Epidermal melanocyte (primary cell): ENCODE data around the gene CCDC88C.
"Not testable (repeated sequence)": the region's sequence is repeated elsewhere in the genome, so short reads cannot be mapped to it uniquely, and the experiment has no call there.

Source experiments
- DNase-seq: peaks from one replicate; pipeline ENCODE4 v3.0.0; 2011; ENCODE audit warnings: low spot score; ENCODE audit not compliant: insufficient read length

The CCDC88C gene

DNA sequence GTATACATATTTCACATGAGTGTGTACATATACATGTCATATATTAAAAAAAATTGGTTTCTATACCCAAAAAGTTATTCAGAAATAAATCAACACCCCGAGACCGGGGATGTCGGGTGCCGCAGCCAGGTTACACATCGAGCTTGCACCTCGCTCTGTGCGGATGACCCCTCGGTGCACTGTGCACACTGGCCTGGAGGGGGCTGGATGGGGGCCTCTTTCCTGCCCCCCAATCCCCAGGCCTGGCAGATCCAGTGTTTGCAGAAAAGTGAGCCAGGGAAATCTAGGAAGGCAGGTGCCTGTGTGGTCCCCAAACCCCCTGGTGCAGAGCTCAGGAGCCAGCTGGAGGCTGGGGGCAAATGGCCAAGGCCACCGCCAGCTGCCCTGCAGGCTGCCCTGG lies 146.0 kb downstream of the CCDC88C start:
- no peak for DNase-seq

- no peak for DNase-seq
Observed at GRCh38 chr14:91270619-91271018, 147.0 kb downstream of the CCDC88C start.

DNA sequence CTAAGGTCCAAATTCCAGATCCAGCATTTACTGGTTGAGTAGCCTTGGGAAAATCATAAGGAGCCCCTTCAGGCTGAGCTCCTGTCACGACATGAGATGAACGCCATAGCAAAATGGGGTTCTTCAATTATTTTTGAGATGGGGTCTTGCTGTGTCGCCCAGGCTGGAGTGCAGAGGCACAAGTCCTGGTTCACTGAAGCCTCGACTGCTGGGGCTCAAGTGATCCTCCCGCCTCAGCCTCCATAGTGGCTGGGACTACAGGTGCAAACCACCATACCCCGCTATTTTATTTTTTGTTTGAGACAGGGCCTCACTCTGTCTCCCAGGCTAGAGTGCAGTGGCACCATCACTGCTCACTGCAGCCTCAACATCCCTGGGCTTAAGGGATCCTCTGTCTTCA lies 147.4 kb downstream of the CCDC88C start:
- no peak for DNase-seq

DNA sequence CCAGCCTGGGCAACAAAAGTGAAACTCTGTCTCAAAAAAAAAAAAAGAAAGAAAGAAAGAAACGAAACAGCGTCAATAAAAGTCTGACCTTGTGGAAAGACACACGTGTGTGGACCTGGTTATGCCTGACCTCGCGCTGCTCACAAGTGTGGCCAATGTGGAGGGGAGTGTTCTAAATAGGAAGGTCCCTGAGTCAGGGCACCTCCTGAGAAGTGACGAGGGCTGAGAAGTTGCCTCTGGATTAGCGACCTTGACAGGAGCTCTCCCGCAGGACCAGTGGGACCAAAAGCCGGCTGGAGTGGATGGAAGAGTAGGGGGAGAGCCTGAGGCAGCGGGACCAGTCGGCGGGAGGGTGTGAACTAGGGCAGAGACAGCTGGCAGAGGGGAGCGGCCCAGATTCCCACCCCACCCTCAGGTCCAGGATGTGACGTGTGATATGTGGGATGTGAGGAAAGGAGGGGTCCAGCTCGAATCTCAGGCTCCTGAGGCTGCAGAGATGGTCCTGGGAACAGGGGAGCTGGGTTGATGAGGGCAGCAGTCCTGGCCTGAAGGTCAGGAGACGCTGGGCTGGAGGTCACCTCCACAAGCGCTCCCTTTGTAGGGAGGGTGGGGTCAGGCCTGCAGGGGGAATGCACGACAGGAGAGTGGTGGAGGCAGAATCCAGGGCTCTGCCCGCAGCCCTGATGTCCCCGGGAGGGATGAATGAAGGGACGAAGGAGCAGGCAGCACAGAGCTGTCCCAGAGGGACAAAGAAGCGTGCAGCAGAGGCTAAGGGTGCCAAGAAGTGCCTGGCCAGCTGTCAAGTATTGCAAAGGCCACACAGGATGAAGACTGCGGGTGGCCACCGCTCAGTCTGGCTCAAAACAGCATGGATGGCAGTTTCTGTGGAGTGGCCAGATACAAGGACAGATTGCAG lies 148.3 kb downstream of the CCDC88C start:
- DNase-seq = no peak

GRCh38 chr14:91267965-91268437 lies 149.6 kb downstream of the CCDC88C start:
- DNase-seq = no peak

- not testable (repeated sequence) for DNase-seq
Observed at GRCh38 chr14:91266276-91266675, 151.3 kb downstream of the CCDC88C start.

DNA sequence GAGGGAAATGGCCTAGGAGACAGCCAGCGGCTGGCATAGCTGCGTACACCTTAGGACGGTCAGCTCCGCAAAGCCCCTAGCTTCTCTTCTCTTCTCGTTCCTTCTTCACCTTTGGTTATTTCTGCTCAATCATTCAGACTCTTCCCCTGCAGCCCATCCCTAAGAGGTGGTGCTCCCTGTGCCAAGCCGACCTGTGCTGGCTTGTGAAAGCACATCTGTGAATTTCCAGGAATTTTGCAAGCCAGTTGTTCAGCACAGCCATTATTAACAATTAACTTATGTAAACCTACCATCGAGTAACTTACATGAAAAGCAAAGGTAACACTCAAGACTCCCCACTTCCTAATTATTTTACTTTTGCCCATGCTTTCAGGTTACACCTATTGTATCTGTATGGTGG lies 152.2 kb downstream of the CCDC88C start:
- DNase-seq = no peak

DNA sequence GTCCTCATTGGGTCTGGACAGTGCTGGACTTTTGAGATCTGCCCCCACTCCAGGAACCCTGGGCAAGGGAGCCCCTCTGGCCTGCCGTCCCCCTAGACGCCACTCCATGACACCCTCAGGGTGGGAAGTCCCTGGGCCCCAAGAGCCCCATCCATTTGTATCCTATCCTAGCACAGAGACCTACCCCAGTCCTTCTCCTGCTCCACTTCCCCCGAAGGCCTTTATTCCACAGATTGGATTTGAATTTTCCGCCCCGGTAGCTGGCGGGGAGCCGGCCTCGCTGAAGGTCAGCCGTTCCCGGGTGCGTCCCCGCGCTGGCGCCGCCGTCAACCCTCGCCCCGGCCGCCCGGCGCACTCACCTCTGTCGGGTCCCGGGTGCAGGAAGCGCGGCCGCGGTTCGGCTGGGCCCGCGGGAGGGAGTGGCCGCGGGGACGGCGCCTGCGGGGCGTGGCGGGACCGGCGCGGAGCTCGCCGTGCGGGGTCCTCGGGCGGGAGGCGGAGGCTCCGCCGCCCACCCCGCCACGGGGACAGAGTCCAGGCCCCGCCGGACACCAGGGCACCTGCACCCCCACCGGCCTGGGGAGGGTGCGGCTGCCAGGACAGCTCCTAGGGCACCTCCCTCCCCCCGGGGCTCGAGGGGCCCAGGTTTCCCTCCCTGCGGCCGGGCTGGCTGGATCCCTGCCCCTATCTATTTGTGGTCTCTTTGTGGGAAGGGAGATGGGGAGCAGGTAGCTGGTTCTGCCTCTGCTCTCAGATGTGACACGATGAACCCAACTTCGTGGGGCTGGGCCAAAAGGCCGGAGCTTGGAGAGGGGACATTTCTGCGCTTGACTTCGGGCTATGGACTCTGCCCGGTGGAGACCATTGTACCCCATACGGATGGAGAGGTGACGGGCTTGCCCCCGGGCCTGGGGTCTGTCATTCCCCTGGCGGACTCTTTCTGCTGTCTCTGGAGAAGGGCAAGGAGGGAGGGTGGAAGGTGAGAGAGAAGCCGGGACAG lies 153.2 kb downstream of the CCDC88C start:
- DNase-seq = no peak

- no peak for DNase-seq
Observed at GRCh38 chr14:91263329-91263728, 154.3 kb downstream of the CCDC88C start.

GRCh38 chr14:91261986-91262549 lies 155.6 kb downstream of the CCDC88C start:
- DNase-seq = no peak

DNA sequence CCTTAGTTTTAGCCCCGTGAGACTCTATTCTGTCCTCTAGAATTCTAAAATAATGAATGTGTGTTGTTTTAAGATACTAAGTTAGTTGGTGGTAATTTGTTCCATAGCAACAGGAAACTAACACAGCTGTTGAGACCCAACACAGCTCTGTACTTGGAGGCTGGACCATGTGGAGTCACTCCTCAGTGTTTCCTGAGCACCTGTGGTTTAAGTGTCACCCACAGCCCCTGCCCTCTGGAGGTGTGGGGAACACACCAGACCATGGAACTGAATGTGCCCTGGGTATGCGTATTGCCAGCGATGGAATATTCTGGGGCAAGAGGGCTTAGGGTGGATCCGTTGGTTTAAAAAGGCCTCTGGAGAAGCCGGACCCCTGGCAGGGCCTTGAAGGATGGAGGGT lies 156.5 kb downstream of the CCDC88C start:
- DNase-seq = no peak

DNA sequence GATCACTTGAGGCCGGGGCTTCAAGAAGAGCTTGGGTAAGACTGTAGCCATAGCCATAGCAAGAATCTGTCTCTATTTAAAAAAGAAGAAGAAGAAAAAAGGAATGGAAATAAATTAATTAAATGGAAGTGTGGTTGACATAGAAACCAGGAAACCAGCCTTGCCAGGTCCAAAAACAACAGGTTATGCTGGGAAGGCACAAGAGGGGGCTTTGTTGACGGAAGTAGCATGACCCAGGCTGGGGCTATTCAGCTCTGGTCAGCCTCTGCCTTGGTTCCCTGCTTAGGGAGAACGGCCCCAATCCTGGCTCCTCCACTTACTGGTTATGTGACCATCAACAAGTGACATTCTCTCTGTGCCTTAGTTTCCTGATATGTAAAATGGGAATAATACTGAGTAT lies 158.7 kb downstream of the CCDC88C start:
- no peak for DNase-seq

DNA sequence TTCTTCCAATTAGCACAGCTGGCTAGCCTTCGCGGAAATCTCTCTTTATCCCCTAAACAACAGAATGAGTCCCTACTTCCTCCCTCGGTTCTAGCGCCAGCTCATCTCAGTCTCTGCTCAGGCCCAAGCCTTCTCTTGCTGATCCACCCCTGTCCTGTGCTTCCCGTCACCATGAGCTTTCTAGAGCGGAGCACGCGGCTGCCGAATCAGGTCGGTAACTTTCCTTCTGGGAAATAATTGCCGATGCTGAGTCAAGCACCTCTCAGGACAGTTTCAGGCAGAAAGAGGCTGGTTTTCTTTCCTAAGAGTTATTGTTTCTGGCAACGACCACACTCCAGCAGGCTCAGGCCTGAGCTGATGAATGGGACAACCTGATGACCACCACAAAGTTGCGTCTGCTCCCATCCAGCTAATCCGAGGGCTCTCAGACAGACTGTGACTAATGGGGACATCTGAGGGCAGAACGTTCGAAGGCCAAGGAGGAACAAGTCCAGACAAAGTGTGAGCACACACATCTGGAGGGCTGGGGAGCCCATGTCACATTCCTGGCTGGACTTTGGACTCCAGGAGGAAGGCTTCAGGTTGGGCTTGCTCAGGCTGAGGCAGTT lies 159.5 kb downstream of the CCDC88C start:
- no peak for DNase-seq

DNA sequence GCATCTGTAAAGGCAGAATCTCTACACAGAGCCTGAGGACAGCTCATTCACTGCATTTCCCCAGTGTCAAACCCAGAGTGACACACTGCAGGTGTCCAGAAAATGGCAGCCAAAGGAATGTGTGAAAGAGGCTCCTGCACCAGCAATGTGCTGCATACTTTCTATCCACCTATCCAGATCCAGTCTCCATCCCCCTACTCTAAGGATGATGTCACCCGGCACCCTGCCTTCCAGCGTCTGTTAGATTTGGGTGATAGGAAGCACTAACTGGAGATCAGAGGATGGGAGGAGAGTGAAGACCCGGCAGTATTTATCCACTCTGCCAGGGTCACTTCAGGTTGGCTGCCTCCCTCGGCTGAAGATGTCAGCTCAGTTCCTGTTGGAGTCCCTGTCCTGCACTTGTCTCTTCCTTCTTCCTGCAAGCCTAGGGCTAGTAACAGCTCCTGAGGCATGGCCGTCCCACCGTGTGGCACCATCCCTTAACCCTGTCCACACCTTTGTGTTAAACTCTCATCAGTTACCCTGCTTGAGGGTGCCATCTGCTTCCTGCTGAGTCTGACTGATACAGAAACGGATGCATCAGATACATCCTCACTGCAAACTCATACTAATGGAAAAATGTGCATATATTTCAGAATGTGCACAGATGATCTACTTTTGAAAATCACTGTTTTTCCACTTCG lies 160.2 kb downstream of the CCDC88C start:
- DNase-seq = no peak

GRCh38 chr14:91256661-91257060 lies 161.0 kb downstream of the CCDC88C start:
- DNase-seq = no peak

DNA sequence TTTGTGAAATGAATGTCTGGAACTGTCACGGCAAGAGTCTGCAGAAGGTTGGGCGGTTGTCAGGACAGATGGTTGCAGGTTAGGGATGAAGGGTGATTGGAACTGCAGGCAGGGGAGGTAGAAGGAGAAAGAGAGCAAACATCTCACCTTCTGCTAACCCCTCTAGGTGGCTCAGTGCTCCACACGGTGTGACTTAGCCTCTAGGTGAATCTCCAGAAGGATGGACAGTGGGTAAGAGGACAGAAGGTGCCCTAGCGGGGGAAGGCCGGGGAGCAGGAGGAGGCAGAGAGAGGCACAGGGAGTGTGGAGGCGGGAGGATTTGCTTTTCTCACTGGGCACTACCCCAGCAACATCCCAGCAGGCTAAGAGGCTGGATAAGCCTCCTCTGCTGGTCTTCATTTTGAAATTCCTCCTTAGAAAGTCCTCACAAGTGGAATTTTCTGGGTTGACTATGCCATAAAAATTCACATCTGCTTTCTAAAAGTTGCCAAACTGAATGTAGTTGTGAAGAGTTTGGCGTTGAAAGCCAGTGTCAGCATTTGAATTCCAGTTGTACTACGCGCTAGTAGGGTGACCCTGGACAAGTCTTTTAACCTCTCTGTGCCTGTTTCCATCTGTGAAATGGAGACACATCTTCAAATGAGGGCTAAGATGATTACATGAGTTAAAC lies 162.5 kb downstream of the CCDC88C start:
- DNase-seq = no peak

DNA sequence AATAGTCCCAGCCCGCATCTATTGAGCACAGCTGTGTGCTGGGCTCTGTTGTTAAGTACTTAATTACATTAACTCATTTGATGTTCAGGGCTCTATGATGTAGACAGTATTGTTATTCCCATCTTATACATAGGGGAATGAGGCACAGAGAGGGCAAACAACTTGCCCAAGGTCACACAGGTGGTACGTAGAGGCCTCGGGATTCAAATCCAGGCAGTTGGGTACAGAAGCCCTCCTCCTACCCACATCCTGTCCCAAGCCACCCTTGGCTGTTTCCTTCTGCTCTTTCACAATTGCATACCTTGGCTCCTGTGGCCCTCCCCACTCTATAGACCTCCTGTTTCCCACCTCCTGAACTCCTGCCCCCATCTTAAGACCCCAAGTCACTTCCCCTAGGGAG lies 163.2 kb downstream of the CCDC88C start:
- no peak for DNase-seq

- DNase-seq = no peak
Observed at GRCh38 chr14:91253795-91254323, 163.8 kb downstream of the CCDC88C start.

DNA sequence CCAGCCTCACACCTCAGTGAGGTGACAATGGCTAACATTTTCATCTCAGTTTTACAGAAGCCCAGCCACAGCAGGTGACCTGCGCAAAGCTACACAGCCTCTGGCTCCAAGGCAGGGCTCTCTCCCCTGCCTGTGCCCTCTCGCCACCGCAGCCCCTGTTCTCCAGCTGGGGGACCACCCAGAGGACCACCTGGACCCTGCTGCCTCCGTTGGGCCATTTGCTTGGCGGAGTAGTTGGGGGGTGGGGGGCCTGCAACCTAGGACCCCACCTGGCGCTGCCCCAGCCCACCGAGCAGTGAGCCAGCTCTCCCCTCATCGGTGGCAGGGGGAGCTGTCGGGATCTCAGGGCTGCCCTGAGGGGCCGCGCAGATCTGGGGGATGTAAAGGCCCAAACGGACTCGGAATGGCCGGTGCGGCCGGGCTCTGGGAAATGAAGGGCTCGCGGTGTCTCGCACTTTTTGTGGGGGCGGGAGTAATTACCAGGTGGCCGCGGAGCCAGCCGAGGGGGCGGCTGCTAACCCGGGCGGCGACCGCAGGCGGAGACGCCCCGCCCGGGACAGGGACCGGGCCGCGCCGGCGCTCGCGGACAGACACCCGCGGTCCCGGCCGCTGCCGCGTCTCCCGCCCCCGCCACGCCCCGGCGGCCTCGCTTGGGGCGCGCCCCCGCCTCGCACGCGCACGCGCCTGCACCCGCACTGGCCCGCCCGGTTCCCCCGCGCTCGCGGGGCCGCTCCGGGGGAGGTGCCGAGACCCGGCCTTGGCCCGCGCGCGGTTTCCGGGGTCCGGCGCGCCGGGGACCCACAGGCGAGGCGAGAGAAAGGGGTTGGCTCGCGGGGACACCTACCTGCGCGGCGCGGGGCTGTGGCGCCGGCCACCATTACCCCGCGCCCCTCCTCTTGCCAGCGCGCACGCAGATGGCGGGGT lies 164.5 kb downstream of the CCDC88C start:
- no peak for DNase-seq
